Loucy (cell line): Measurements from ENCODE around the gene FHIT.
"Not testable (repeated sequence)": the region's sequence is repeated elsewhere in the genome, so short reads cannot be mapped to it uniquely, and the experiment has no call there.

Experiments
- EZH2phosphoT487 ChIP-seq: fragments of 200-600 bp; IDR thresholded peaks from 2 replicates; pipeline ENCODE4 v1.6.1; 2018; ENCODE audit warnings: antibody characterized with exemption, mild to moderate bottlenecking, moderate library complexity, borderline replicate concordance
- TF ChIP-seq, protein P1 (sequence below): fragments of 200-600 bp; sonication (generic); conservative IDR thresholded peaks from 2 replicates; pipeline ENCODE4 v1.5.1; 2014; ENCODE audit warnings: mild to moderate bottlenecking, antibody characterized with exemption, low read length

DNA sequence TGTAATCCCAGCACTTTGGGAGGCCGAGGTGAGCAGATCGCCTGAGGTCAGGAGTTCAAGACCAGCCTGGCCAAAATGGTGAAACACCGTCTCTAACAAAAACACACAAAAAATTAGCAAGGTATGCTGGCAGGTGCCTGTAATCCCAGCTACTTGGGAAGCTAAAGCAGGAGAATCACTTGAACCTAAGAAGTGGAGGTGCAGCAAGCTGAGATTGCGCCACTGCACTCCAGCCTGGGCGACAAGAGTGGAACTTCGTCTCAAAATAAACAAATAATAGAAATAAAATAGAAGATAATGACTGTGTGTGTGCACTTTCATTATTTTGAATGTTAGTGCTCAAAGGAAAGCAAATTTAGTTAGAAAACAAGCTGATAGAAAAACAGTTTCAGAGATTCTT lies 234.2 kb downstream of the FHIT start:
- TF ChIP-seq, protein P1, sequence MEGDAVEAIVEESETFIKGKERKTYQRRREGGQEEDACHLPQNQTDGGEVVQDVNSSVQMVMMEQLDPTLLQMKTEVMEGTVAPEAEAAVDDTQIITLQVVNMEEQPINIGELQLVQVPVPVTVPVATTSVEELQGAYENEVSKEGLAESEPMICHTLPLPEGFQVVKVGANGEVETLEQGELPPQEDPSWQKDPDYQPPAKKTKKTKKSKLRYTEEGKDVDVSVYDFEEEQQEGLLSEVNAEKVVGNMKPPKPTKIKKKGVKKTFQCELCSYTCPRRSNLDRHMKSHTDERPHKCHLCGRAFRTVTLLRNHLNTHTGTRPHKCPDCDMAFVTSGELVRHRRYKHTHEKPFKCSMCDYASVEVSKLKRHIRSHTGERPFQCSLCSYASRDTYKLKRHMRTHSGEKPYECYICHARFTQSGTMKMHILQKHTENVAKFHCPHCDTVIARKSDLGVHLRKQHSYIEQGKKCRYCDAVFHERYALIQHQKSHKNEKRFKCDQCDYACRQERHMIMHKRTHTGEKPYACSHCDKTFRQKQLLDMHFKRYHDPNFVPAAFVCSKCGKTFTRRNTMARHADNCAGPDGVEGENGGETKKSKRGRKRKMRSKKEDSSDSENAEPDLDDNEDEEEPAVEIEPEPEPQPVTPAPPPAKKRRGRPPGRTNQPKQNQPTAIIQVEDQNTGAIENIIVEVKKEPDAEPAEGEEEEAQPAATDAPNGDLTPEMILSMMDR: not testable (repeated sequence)
- not testable (repeated sequence) for TF ChIP-seq EZH2phosphoT487
